SK-N-SH (cell line): ENCODE data around the gene DDX52. TPM values are rescaled to one million over a fixed set of nuclear protein-coding genes. Genes with fewer than 3 reads are reported as not detected.

Experiments
- CTCF ChIA-PET: fragments of 300-600, 350-600 bp; formaldehyde crosslinking; extraction: SDS; loops from one replicate; lab custom pipeline; 2021; lab: Yijun Ruan, JAX
- POLR2A ChIA-PET: fragments of 350-600 bp; sonication (Branson Sonifier 250); formaldehyde crosslinking; extraction: SDS; loops from one replicate; lab custom pipeline; 2020; ENCODE audit warnings: antibody characterized with exemption, inconsistent platforms; lab: Yijun Ruan, JAX
- DNase-seq: peaks from one replicate; pipeline ENCODE4 v3.0.0; 2012
- H2AFZ ChIP-seq: fragments of 200-600 bp; sonication (generic); 2 replicates; pipeline ENCODE4 v1.8.1; 2016; ENCODE audit warnings: antibody characterized with exemption, mild to moderate bottlenecking, low read depth
- H3F3A ChIP-seq: fragments of 200-600 bp; sonication (generic); replicated peaks from 2 replicates; pipeline ENCODE3; 2016; ENCODE audit warnings: antibody characterized with exemption, mild to moderate bottlenecking; ENCODE audit not compliant: insufficient read depth
- H3K27ac ChIP-seq, 2 experiments: fragments of 200-500 bp in 1 of 2; fragments of 200-600 bp in 1 of 2; sonication (Bioruptor generic) in 1 of 2; sonication (generic), shearing (Covaris generic) in 1 of 2; 2 replicates each; pipeline versions ENCODE4 v1.5.1 to v1.6.1; 2014 to 2016; ENCODE audit warnings: low read depth in 2 of 2, inconsistent platforms in 1 of 2, low read length in 1 of 2, mild to moderate bottlenecking in 1 of 2, mixed read lengths in 1 of 2
- H3K27me3 ChIP-seq: fragments of 200-600 bp; sonication (generic), shearing (Covaris generic); 2 replicates; pipeline ENCODE4 v1.6.1; 2016; ENCODE audit warnings: mixed run types; ENCODE audit not compliant: insufficient read depth
- H3K36me3 ChIP-seq, 2 experiments: fragments of 200-500 bp in 1 of 2; fragments of 200-600 bp in 1 of 2; sonication (Bioruptor generic) in 1 of 2; sonication (generic) in 1 of 2; replicated peaks in 1 of 2; 2 replicates each; pipeline versions ENCODE3 to v1.5.1; 2014 to 2016; ENCODE audit warnings: low read length in 1 of 2, mild to moderate bottlenecking in 1 of 2; ENCODE audit not compliant: insufficient read depth in 2 of 2, control insufficient read depth in 1 of 2
- H3K4me1 ChIP-seq, 2 experiments: fragments of 200-500 bp in 1 of 2; fragments of 200-600 bp in 1 of 2; sonication (Bioruptor generic) in 1 of 2; sonication (generic), shearing (Covaris generic) in 1 of 2; 2 replicates each; pipeline versions ENCODE4 v1.5.1 to v1.6.1; 2014 to 2016; ENCODE audit warnings: low read depth in 1 of 2, low read length in 1 of 2, mixed run types in 1 of 2; ENCODE audit not compliant: insufficient read depth in 2 of 2, control insufficient read depth in 1 of 2
- H3K4me2 ChIP-seq: fragments of 200-600 bp; sonication (generic), shearing (Covaris generic); 2 replicates; pipeline ENCODE4 v1.6.1; 2017; ENCODE audit warnings: mixed run types
- H3K4me3 ChIP-seq, 2 experiments: fragments of 200-500 bp in 1 of 2; fragments of 200-600 bp in 1 of 2; sonication (Bioruptor generic) in 1 of 2; sonication (generic), shearing (Covaris generic) in 1 of 2; 2 replicates each; pipeline versions ENCODE4 v1.5.1 to v1.8.1; 2014 to 2016; ENCODE audit warnings: low read depth in 2 of 2, inconsistent platforms in 1 of 2, low read length in 1 of 2, mild to moderate bottlenecking in 1 of 2, mixed read lengths in 1 of 2, moderate library complexity in 1 of 2
- H3K79me2 ChIP-seq: fragments of 200-600 bp; sonication (generic); 2 replicates; pipeline ENCODE4 v1.8.1; 2017; ENCODE audit warnings: mild to moderate bottlenecking; ENCODE audit not compliant: insufficient read depth
- H3K9ac ChIP-seq: fragments of 200-600 bp; sonication (generic); 2 replicates; pipeline ENCODE4 v1.6.1; 2017; ENCODE audit warnings: mixed run types
- H3K9me2 ChIP-seq: fragments of 200-600 bp; sonication (generic); 2 replicates; pipeline ENCODE4 v1.6.1; 2017; ENCODE audit warnings: mixed run types
- H3K9me3 ChIP-seq: fragments of 200-600 bp; sonication (generic); 2 replicates; pipeline ENCODE4 v1.6.1; 2017; ENCODE audit warnings: mixed run types, mild to moderate bottlenecking, moderate library complexity
- H4K20me1 ChIP-seq: fragments of 200-600 bp; sonication (generic); 2 replicates; pipeline ENCODE4 v1.6.1; 2017; ENCODE audit warnings: mild to moderate bottlenecking, mixed run types; ENCODE audit not compliant: insufficient read depth
- ELF1 ChIP-seq: IDR thresholded peaks from 2 replicates; pipeline ENCODE4 v1.4.0; 2012
- EP300 ChIP-seq, 2 experiments: IDR thresholded peaks; 2 replicates each; pipeline versions ENCODE4 v1.4.0 to v1.6.1; 2012; ENCODE audit warnings: borderline replicate concordance in 1 of 2, low read depth in 1 of 2, low read length in 1 of 2
- EZH2phosphoT487 ChIP-seq: fragments of 200-600 bp; sonication (generic); IDR thresholded peaks from 2 replicates; pipeline ENCODE4 v1.6.1; 2017; ENCODE audit warnings: low read depth, mixed run types, mild to moderate bottlenecking, antibody characterized with exemption, moderate library complexity, borderline replicate concordance
- FOSL2 ChIP-seq: IDR thresholded peaks from 2 replicates; pipeline ENCODE4 v1.4.0; 2012; ENCODE audit warnings: low read depth, mild to moderate bottlenecking, moderate library complexity, borderline replicate concordance
- FOXJ3 ChIP-seq: sonication (generic); formaldehyde crosslinking; IDR thresholded peaks from 2 replicates; pipeline ENCODE4 v1.5.1; 2020; ENCODE audit warnings: mild to moderate bottlenecking, missing genetic modification reagents
- GABPA ChIP-seq: IDR thresholded peaks from 2 replicates; pipeline ENCODE4 v1.4.0; 2012; ENCODE audit warnings: low read depth, mild to moderate bottlenecking
- GATA2 ChIP-seq: sonication (generic); formaldehyde crosslinking; IDR thresholded peaks from 2 replicates; pipeline ENCODE4 v1.5.0; 2020; ENCODE audit warnings: mild to moderate bottlenecking, missing genetic modification reagents
- MEF2A ChIP-seq: IDR thresholded peaks from 2 replicates; pipeline ENCODE4 v1.4.0; 2012; ENCODE audit warnings: low read depth, borderline replicate concordance
- MXI1 ChIP-seq: IDR thresholded peaks from 2 replicates; pipeline ENCODE4 v1.6.1; 2012; ENCODE audit warnings: mild to moderate bottlenecking, low read depth, low read length, improper control_type of control experiment
- NRF1 ChIP-seq: IDR thresholded peaks from 2 replicates; pipeline ENCODE4 v1.6.1; 2012; ENCODE audit warnings: low read depth, mild to moderate bottlenecking, low read length
- POLR2AphosphoS5 ChIP-seq: IDR thresholded peaks from 2 replicates; pipeline ENCODE4 v1.6.1; 2012; ENCODE audit warnings: low read depth, low read length
- REST ChIP-seq: IDR thresholded peaks from 2 replicates; pipeline ENCODE4 v1.6.1; 2012; ENCODE audit warnings: mild to moderate bottlenecking, low read depth, low read length, moderate library complexity
- SMC3 ChIP-seq: IDR thresholded peaks from 2 replicates; pipeline ENCODE4 v1.6.1; 2012; ENCODE audit warnings: low read depth, low read length, improper control_type of control experiment
- TCF12 ChIP-seq: IDR thresholded peaks from 2 replicates; pipeline ENCODE4 v1.4.0; 2012
- TEAD4 ChIP-seq: IDR thresholded peaks from 2 replicates; pipeline ENCODE4 v1.4.0; 2012; ENCODE audit warnings: mild to moderate bottlenecking, borderline replicate concordance; ENCODE audit not compliant: insufficient read depth
- YY1 ChIP-seq: IDR thresholded peaks from 2 replicates; pipeline ENCODE4 v1.4.0; 2012; ENCODE audit warnings: low read depth, mild to moderate bottlenecking
- WGBS: methylation state at CpG from one replicate; pipeline ENCODE4 v1.1.6; 2017; ENCODE audit warnings: low lambda C conversion rate; 5-methylcytosine and 5-hydroxymethylcytosine counted together
- polyA plus RNA-seq, 3 experiments: library from polyadenylated mRNA; depleted of rRNA; stranded (reverse); fragments of >200 nt; gene quantifications; 2 replicates each; pipeline ENCODE4 v1.2.3, GENCODE V29; 2012
- TF ChIP-seq, protein P1 (sequence below): IDR thresholded peaks from 2 replicates; pipeline ENCODE4 v1.4.0; 2012; ENCODE audit warnings: low read depth, borderline replicate concordance
- TF ChIP-seq, protein P2 (sequence below): fragments of 150-350 bp; IDR thresholded peaks from 2 replicates; pipeline ENCODE4 v1.6.1; 2017; ENCODE audit warnings: antibody characterized with exemption, low read length, low read depth, borderline replicate concordance
- TF ChIP-seq, protein P3 (sequence below): IDR thresholded peaks from 2 replicates; pipeline ENCODE4; 2012

DDX52 gene
- polyA plus RNA-seq, 1 of the 3 experiments (the other 2 are of a cell fraction): 7.3 TPM

GRCh38 chr17:37689317-37689716 is 46.1 kb upstream of the DDX52 start:
- no peak for DNase-seq
- no peak overlapping the region for H3K27ac ChIP-seq
- no peaks in the 10 kb centered on the region for H3K9me2 ChIP-seq
- no peaks in the 10 kb centered on the region for H3K36me3 ChIP-seq
- H3K9ac ChIP-seq: no peak overlapping the region
- no peaks in the 10 kb centered on the region for H3K27me3 ChIP-seq
- H3F3A ChIP-seq: no peaks in the 10 kb centered on the region
- H3K4me3 ChIP-seq: no peak overlapping the region
- POLR2A ChIA-PET: no interaction called here
- H3K9me3 ChIP-seq: no peaks in the 10 kb centered on the region
- CTCF ChIA-PET: interaction anchor here (1.0 to 1.4 kb wide), 2 partner anchors 15 to 127 kb away, joined by 3 to 4 read pairs; no protein-coding TSS in a partner anchor
- TF ChIP-seq TCF12: no peak
- TF ChIP-seq ELF1: no peak
- TF ChIP-seq POLR2AphosphoS5: no peak
- no peak for TF ChIP-seq MXI1
- no peak for TF ChIP-seq YY1
- TF ChIP-seq, protein P1, sequence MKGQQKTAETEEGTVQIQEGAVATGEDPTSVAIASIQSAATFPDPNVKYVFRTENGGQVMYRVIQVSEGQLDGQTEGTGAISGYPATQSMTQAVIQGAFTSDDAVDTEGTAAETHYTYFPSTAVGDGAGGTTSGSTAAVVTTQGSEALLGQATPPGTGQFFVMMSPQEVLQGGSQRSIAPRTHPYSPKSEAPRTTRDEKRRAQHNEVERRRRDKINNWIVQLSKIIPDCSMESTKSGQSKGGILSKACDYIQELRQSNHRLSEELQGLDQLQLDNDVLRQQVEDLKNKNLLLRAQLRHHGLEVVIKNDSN: no peak
- no peak for TF ChIP-seq NRF1
- TF ChIP-seq FOXJ3: no peak
- no peak for TF ChIP-seq REST
- no peak for TF ChIP-seq MEF2A
- no peak for TF ChIP-seq EP300 (IDR thresholded peaks at IDR 0.05; ENCODE audit: borderline replicate concordance in 1 of 2, low read depth in 1 of 2, low read length in 1 of 2)
- no peak for TF ChIP-seq FOSL2
- TF ChIP-seq SMC3: no peak
- TF ChIP-seq, protein P2, sequence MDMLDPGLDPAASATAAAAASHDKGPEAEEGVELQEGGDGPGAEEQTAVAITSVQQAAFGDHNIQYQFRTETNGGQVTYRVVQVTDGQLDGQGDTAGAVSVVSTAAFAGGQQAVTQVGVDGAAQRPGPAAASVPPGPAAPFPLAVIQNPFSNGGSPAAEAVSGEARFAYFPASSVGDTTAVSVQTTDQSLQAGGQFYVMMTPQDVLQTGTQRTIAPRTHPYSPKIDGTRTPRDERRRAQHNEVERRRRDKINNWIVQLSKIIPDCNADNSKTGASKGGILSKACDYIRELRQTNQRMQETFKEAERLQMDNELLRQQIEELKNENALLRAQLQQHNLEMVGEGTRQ: no peak
- no peak for TF ChIP-seq GATA2 (CRISPR knock-in tag)
- no peak for TF ChIP-seq EZH2phosphoT487
- no peak for TF ChIP-seq GABPA
- TF ChIP-seq, protein P3, sequence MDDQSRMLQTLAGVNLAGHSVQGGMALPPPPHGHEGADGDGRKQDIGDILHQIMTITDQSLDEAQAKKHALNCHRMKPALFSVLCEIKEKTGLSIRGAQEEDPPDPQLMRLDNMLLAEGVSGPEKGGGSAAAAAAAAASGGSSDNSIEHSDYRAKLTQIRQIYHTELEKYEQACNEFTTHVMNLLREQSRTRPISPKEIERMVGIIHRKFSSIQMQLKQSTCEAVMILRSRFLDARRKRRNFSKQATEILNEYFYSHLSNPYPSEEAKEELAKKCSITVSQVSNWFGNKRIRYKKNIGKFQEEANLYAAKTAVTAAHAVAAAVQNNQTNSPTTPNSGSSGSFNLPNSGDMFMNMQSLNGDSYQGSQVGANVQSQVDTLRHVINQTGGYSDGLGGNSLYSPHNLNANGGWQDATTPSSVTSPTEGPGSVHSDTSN: no peak
- no peak for TF ChIP-seq TEAD4
- H3K4me2 ChIP-seq: no peak overlapping the region
- H3K4me1 ChIP-seq: no peaks in the 10 kb centered on the region
- no peaks in the 10 kb centered on the region for H4K20me1 ChIP-seq
- H2AFZ ChIP-seq: no peak overlapping the region
- WGBS: 76% methylated on average over 7 of the region's 7 CpGs
- H3K79me2 ChIP-seq: no peaks in the 10 kb centered on the region
